ENCODE results near the gene SFXN4.

- TF ChIP-seq, protein P1, sequence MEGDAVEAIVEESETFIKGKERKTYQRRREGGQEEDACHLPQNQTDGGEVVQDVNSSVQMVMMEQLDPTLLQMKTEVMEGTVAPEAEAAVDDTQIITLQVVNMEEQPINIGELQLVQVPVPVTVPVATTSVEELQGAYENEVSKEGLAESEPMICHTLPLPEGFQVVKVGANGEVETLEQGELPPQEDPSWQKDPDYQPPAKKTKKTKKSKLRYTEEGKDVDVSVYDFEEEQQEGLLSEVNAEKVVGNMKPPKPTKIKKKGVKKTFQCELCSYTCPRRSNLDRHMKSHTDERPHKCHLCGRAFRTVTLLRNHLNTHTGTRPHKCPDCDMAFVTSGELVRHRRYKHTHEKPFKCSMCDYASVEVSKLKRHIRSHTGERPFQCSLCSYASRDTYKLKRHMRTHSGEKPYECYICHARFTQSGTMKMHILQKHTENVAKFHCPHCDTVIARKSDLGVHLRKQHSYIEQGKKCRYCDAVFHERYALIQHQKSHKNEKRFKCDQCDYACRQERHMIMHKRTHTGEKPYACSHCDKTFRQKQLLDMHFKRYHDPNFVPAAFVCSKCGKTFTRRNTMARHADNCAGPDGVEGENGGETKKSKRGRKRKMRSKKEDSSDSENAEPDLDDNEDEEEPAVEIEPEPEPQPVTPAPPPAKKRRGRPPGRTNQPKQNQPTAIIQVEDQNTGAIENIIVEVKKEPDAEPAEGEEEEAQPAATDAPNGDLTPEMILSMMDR (IDR thresholded peaks at IDR 0.05) = no peak
- no peak for TF ChIP-seq POLR2A (IDR thresholded peaks at IDR 0.05)
Observed at GRCh38 chr10:119116326-119116951, 49.1 kb downstream of the SFXN4 start.

Data from esophagus squamous epithelium (tissue), 4 donors.